Measurements from ENCODE around the gene RHOB.
A peak's percentile ranks its signal among the peaks of the same experiment; 100 is the strongest.

DNA sequence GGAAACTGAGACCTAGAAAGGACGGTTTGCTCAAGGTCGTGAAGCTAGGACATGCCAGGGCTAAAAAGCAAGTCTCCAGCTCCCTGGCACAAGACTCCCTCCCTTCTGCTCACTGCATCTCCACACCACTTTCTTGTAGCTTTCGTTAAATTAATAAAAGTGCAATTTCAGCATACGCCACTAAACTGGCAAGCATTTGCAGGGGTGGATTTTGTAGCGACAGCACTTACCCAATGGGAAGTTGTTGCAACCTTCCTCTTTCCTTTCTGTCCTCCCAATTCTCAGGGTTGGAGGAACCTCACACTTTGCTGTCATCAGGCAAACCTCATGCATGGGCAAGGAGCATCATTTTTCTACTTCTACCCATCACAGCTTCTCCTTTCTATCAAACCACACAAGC is 7.4 kb upstream of the RHOB start:
- TF ChIP-seq CTCF (IDR thresholded peaks at IDR 0.05) = no peak
- peak in 1 of 2 donors; percentile 58 for TF ChIP-seq POLR2AphosphoS5 (IDR thresholded peaks at IDR 0.05)
